ENCODE results near the gene ALOX12B. TPM values are rescaled to one million over a fixed set of nuclear protein-coding genes. Genes with fewer than 3 reads are reported as not detected.

ALOX12B gene
- total RNA-seq, 1 experiment from 2014 or later, result not detected

GRCh38 chr17:8055851-8056231 lies 31.7 kb downstream of the ALOX12B start:
- no peak for DNase-seq
- no peaks in the 10 kb centered on the region for H3K36me3 ChIP-seq (replicated peaks; ENCODE audit: control insufficient read depth, insufficient read depth, low read length)
- peaks cover 13% of the 10 kb centered on the region for H3K27me3 ChIP-seq (ENCODE audit: control insufficient read depth, insufficient read depth, low read length)
- H3K4me3 ChIP-seq (ENCODE audit: insufficient read depth, low read depth, low read length), result no peak overlapping the region

DNA sequence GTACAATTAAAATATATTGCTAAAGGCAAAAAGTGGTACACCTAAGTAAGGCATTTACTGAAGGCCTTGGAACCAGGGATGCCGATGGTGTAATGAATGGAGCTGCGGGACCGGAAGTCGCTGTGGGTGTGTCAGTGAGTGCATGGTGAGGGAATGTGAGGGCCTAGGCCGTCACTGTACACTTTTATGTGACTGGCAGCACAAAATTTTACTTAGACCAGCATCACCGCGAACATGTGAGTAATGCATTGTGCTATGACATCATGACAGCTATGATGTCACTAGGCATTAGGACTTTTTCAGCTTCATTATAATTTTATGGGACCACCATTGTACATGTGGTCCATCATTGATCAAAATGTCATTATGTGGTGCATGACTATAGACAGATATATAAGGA lies 33.9 kb downstream of the ALOX12B start:
- H3K36me3 ChIP-seq (replicated peaks; ENCODE audit: control insufficient read depth, insufficient read depth, low read length), result no peaks in the 10 kb centered on the region
- DNase-seq, result no peak

DNA sequence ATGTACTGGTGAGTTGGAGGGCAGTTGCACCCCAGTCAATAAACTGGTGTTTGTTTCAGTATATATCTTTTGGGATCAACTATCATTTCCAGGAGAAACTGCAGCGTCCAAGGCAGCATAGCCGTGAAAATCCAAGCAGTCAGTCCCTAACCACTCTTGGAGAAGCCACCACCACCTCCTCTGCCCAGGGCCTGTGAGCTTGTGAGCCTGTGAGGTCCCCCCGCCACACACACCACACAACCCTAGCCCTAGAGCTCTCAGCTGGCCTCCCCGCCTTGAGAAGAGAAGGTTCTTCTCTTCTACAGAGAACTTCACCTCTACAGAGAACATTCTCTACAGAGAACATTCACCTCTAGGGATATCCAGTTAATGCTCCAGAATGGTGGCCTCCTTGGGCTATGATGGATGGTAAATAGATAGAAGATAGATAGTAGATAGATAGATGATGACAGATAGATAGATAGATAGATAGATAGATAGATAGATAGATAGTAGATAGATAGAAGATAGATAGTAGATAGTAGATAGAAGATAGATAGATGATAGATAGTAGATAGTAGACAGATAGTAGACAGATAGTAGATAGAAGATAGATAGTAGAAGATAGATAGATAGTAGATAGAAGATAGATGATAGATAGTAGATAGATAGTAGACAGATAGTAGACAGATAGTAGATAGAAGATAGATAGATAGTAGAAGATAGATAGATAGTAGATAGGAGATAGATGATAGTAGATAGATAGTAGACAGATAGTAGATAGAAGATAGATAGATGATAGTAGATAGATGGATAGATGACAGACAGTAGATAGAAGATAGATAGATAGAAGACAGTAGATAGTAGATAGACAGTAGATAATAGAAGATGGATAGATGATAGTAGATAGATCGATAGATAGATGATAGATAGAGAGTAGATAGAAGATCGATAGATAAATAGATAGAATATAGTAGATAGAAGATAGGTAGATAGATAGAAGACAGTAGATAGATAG lies 35.0 kb downstream of the ALOX12B start:
- H3K27me3 ChIP-seq (ENCODE audit: control insufficient read depth, insufficient read depth, low read length), result peaks cover 1% of the 10 kb centered on the region; the same call in 1 of the 2 replicates
- H3K4me3 ChIP-seq (ENCODE audit: insufficient read depth, low read depth, low read length), result no peak overlapping the region
- H3K36me3 ChIP-seq (replicated peaks; ENCODE audit: control insufficient read depth, insufficient read depth, low read length), result no peaks in the 10 kb centered on the region
- no peak for DNase-seq

More for the DNA sequence above, 33.9 kb downstream of the ALOX12B start:
- Histone ChIP-seq H3K27me3 (ENCODE audit: control insufficient read depth, insufficient read depth, low read length) (peaks cover 1% of the 10 kb centered on the region; the same call in 1 of the 2 replicates), H3K4me3 (ENCODE audit: insufficient read depth, low read depth, low read length) (no peak overlapping the region)

DNA sequence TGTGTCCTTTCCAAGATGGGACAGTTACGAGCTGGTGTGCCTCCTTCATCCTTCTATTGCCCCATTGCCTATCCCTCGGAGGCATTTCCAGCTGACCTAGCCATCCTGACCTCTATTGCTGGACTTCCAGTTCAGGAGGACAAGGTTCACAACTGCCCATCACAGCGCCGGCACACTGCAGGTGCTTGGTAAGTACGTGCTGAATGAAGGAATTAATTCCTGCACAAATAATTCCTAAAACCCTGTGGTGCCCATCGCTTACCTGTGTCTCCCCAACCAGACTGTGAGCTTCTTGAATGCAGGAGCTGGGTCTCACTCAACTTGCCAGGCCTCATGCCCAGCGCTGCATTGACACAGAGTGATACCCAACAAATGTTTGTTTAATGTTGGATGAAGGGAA lies 35.7 kb downstream of the ALOX12B start:
- Histone ChIP-seq H3K36me3 (replicated peaks; ENCODE audit: control insufficient read depth, insufficient read depth, low read length) (no peaks in the 10 kb centered on the region), H3K4me3 (ENCODE audit: insufficient read depth, low read depth, low read length) (no peak overlapping the region), H3K27me3 (ENCODE audit: control insufficient read depth, insufficient read depth, low read length) (peaks cover 1% of the 10 kb centered on the region; the same call in 1 of the 2 replicates)
- no peak for DNase-seq

DNA sequence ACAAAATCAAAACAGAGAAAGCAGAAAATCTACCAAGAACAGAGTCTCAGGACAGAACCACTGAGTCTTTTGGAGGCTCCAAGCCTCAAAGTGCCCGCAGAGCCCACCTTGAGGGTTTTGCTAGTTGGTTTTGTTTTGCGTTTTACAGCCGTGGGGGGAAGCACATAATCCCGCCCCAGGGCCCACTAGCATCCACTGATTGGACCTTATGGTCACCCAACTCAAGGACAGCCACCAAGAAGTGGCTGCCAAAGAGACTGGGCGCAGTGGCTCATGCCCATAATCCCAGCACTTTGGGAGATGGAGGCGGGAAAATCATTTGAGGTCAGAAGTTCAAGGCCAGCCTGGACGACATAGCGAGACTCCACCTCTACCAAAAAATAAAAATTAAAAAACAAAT lies 38.8 kb downstream of the ALOX12B start:
- H3K36me3 ChIP-seq (replicated peaks; ENCODE audit: control insufficient read depth, insufficient read depth, low read length), result no peaks in the 10 kb centered on the region
- no peak for DNase-seq
- H3K4me3 ChIP-seq (ENCODE audit: insufficient read depth, low read depth, low read length), result no peak overlapping the region
- H3K27me3 ChIP-seq (ENCODE audit: control insufficient read depth, insufficient read depth, low read length), result no peaks in the 10 kb centered on the region

- no peak overlapping the region for H3K4me3 ChIP-seq (ENCODE audit: insufficient read depth, low read depth, low read length)
- H3K27me3 ChIP-seq (ENCODE audit: control insufficient read depth, insufficient read depth, low read length), result no peaks in the 10 kb centered on the region
- H3K36me3 ChIP-seq (replicated peaks; ENCODE audit: control insufficient read depth, insufficient read depth, low read length), result no peaks in the 10 kb centered on the region
- DNase-seq, result no peak
These were observed 39.3 kb downstream of the ALOX12B start for GRCh38 chr17:8048236-8048635.

DNA sequence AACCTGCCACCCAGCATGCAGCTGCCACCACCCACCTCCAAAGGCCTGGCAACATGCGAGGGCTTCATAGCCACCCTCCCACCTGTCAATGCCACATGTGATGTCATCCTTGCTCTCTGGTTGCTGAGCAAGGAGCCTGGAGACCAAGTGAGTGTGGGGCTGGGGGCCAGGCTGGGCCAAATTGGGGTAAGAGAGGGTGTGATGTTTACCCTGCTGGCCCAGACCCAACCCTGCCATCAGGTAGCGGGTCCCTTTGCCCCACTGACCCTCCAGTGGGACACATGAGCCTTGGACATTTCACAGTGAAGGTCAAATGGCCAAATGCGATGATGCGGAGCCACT lies 39.8 kb downstream of the ALOX12B start:
- Histone ChIP-seq H3K4me3 (ENCODE audit: insufficient read depth, low read depth, low read length) (no peak overlapping the region), H3K36me3 (replicated peaks; ENCODE audit: control insufficient read depth, insufficient read depth, low read length) (no peaks in the 10 kb centered on the region), H3K27me3 (ENCODE audit: control insufficient read depth, insufficient read depth, low read length) (no peaks in the 10 kb centered on the region)
- no peak for DNase-seq

- no peak for DNase-seq
- Histone ChIP-seq H3K4me3 (ENCODE audit: insufficient read depth, low read depth, low read length) (no peak overlapping the region), H3K27me3 (ENCODE audit: control insufficient read depth, insufficient read depth, low read length) (no peaks in the 10 kb centered on the region), H3K36me3 (replicated peaks; ENCODE audit: control insufficient read depth, insufficient read depth, low read length) (no peaks in the 10 kb centered on the region)
These were observed 40.4 kb downstream of the ALOX12B start for GRCh38 chr17:8046929-8047768.

- DNase-seq, result no peak
- Histone ChIP-seq H3K36me3 (replicated peaks; ENCODE audit: control insufficient read depth, insufficient read depth, low read length) (no peaks in the 10 kb centered on the region), H3K27me3 (ENCODE audit: control insufficient read depth, insufficient read depth, low read length) (no peaks in the 10 kb centered on the region), H3K4me3 (ENCODE audit: insufficient read depth, low read depth, low read length) (no peak overlapping the region)
These were observed 41.1 kb downstream of the ALOX12B start for GRCh38 chr17:8046306-8046928.

DNA sequence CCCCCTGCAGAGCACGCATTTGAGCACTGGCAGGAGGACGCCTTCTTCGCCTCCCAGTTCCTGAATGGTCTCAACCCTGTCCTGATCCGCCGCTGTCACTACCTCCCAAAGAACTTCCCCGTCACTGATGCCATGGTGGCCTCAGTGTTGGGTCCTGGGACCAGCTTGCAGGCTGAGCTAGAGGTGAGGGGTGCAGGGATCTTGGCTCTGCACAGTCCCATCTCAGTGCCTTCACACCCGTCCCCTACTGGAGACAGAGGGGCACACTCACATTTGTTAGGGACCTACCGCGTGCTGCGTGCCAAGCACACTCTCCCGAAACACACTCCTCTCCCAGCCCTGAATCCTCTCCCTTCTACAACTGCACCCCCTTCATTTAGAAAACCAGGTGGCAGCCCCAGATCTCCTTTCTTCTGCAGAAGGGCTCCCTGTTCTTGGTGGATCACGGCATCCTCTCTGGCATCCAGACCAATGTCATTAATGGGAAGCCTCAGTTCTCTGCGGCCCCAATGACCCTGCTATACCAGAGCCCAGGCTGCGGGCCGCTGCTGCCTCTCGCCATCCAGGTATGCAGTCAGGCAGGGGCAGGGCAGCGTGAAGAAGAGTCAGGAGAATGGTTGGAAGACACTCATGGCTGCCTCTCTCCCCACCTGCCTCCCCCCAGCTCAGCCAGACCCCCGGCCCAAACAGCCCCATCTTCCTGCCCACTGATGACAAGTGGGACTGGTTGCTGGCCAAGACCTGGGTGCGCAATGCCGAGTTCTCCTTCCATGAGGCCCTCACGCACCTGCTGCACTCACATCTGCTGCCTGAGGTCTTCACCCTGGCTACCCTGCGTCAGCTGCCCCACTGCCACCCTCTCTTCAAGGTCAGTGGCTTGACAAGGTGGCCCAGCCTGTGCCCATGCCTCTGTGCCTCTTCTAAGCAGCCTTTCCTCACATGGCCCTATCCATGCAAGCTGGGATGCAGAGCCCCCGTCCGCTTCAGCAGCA lies 42.4 kb downstream of the ALOX12B start:
- Histone ChIP-seq H3K4me3 (ENCODE audit: insufficient read depth, low read depth, low read length) (no peak overlapping the region), H3K27me3 (ENCODE audit: control insufficient read depth, insufficient read depth, low read length) (no peaks in the 10 kb centered on the region), H3K36me3 (replicated peaks; ENCODE audit: control insufficient read depth, insufficient read depth, low read length) (no peaks in the 10 kb centered on the region)
- DNase-seq, result no peak

GRCh38 chr17:8041979-8042378 lies 45.5 kb downstream of the ALOX12B start:
- Histone ChIP-seq H3K4me3 (ENCODE audit: insufficient read depth, low read depth, low read length) (no peak overlapping the region), H3K27me3 (ENCODE audit: control insufficient read depth, insufficient read depth, low read length) (peaks cover 3% of the 10 kb centered on the region; the same call in 1 of the 2 replicates), H3K36me3 (replicated peaks; ENCODE audit: control insufficient read depth, insufficient read depth, low read length) (no peaks in the 10 kb centered on the region)
- DNase-seq, result no peak

GRCh38 chr17:8041249-8041928 lies 46.1 kb downstream of the ALOX12B start:
- H3K27me3 ChIP-seq (ENCODE audit: control insufficient read depth, insufficient read depth, low read length), result peaks cover 3% of the 10 kb centered on the region; the same call in 1 of the 2 replicates
- no peaks in the 10 kb centered on the region for H3K36me3 ChIP-seq (replicated peaks; ENCODE audit: control insufficient read depth, insufficient read depth, low read length)
- peak; percentile 79 for DNase-seq
- H3K4me3 ChIP-seq (ENCODE audit: insufficient read depth, low read depth, low read length), result no peak overlapping the region

- DNase-seq, result no peak
- peaks cover 3% of the 10 kb centered on the region; the same call in 1 of the 2 replicates for H3K27me3 ChIP-seq (ENCODE audit: control insufficient read depth, insufficient read depth, low read length)
- H3K36me3 ChIP-seq (replicated peaks; ENCODE audit: control insufficient read depth, insufficient read depth, low read length), result no peaks in the 10 kb centered on the region
- peak overlapping the region; percentile 29; the same call in 1 of the 2 replicates for H3K4me3 ChIP-seq (ENCODE audit: insufficient read depth, low read depth, low read length)
These were observed 47.8 kb downstream of the ALOX12B start for GRCh38 chr17:8039611-8040168.
